ENCODE data around the gene ID2. TPM values are rescaled to one million over a fixed set of nuclear protein-coding genes. Genes with fewer than 3 reads are reported as not detected.

ID2 gene
- 90.9 and 101 TPM in 2 replicates for total RNA-seq (2022)
- percentile 99 among the genes with signal in this experiment for Bru-seq, nascent RNA
- percentile 97 among the genes with signal in this experiment for BruChase-seq, experiment 1, labeled RNA remaining after a 2-hour chase
- percentile 79 among the genes with signal in this experiment for BruChase-seq, experiment 2, labeled RNA remaining after a 6-hour chase
- long read RNA-seq, transcript ID2-203 (3 exons, 1,362 nt) = major isoform, 32 of 48 reads
- long read RNA-seq, partial matches to known transcripts = 0 of 48 reads
- long read RNA-seq, other reads (novel, unspliced or antisense) = 14 of 48 reads

- intact Hi-C loops (cut with micrococcal nuclease; ENCODE audit: unreplicated experiment) = loop anchor here (1.0 to 10.0 kb wide), 8 partner anchors 55 to 997 kb away; no protein-coding TSS in a partner anchor
- H3K4me1 ChIP-seq = peaks cover 7% of the 10 kb centered on the region
- no peaks in the 10 kb centered on the region for H3K36me3 ChIP-seq (ENCODE audit: control insufficient read depth, insufficient read depth, low read length)
- no peaks in the 10 kb centered on the region for H3K9me3 ChIP-seq
- peak within 1 kb of the TSS; percentile 75 for H3K4me3 ChIP-seq (ENCODE audit: low read depth, low read length)
- TF ChIP-seq CTCF (IDR thresholded peaks at IDR 0.05; ENCODE audit: insufficient read depth in 1 of 2, low read depth in 1 of 2, low read length in 1 of 2, severe bottlenecking in 1 of 2, unreplicated experiment in 1 of 2) = no peak
- H3K27me3 ChIP-seq (replicated peaks; ENCODE audit: control insufficient read depth, insufficient read depth, low read length) = no peaks in the 10 kb centered on the region
- Mint-ChIP-seq H3K27ac (ENCODE audit: unreplicated experiment) (peak within 1 kb of the TSS; percentile 85), H3K4me1 (ENCODE audit: low read depth, unreplicated experiment) (peaks cover 6% of the 10 kb centered on the region), H3K4me3 (ENCODE audit: unreplicated experiment) (peak within 1 kb of the TSS; percentile 81), H3K9me3 (ENCODE audit: unreplicated experiment) (no peaks in the 10 kb centered on the region), H3K27me3 (ENCODE audit: insufficient read depth, unreplicated experiment) (no peaks in the 10 kb centered on the region), H3K36me3 (ENCODE audit: insufficient read depth, unreplicated experiment) (peaks cover 65% of the 10 kb centered on the region)
- BruUV-seq (replicated peaks) = no TSS peak
- ChIA-PET CTCF (interaction anchor here (0.9 to 2.9 kb wide), 3 partner anchors 54 to 157 kb away, joined by 5 to 23 read pairs (median 13); no protein-coding TSS in a partner anchor), POLR2A (interaction anchor here (0.6 to 3.2 kb wide), 28 partner anchors 26 to 1815 kb away, joined by 3 to 50 read pairs (median 4); partner anchors contain the start of gene MBOAT2)
- DNase-seq = peak; percentile 99 to 100
Measured at GRCh38 chr2:8681786-8682692, at the start of gene ID2. ID2 (plus strand) TSS chr2:8682056; CDS start chr2:8682166, 110 bp downstream.

- H3K4me1 ChIP-seq = peaks cover 86% of the 10 kb centered on the region
- no TSS peak for BruUV-seq (replicated peaks)
Measured at GRCh38 chr2:8632755-8633154, 49.1 kb upstream of the ID2 start.

More at GRCh38 chr2:8632755-8633154, 49.1 kb upstream of the ID2 start:
- intact Hi-C loops (cut with micrococcal nuclease; ENCODE audit: unreplicated experiment) = no loop called here
- Mint-ChIP-seq H3K4me3 (ENCODE audit: unreplicated experiment) (peak overlapping the region; percentile 40), H3K36me3 (ENCODE audit: insufficient read depth, unreplicated experiment) (no peaks in the 10 kb centered on the region), H3K4me1 (ENCODE audit: low read depth, unreplicated experiment) (peaks cover 47% of the 10 kb centered on the region), H3K9me3 (ENCODE audit: unreplicated experiment) (no peaks in the 10 kb centered on the region), H3K27ac (ENCODE audit: unreplicated experiment) (peak overlapping the region; percentile 88), H3K27me3 (ENCODE audit: insufficient read depth, unreplicated experiment) (no peaks in the 10 kb centered on the region)
- Histone ChIP-seq H3K4me3 (ENCODE audit: low read depth, low read length) (no peak overlapping the region), H3K27me3 (replicated peaks; ENCODE audit: control insufficient read depth, insufficient read depth, low read length) (no peaks in the 10 kb centered on the region), H3K9me3 (no peaks in the 10 kb centered on the region), H3K36me3 (ENCODE audit: control insufficient read depth, insufficient read depth, low read length) (no peaks in the 10 kb centered on the region)
- TF ChIP-seq CTCF (IDR thresholded peaks at IDR 0.05; ENCODE audit: insufficient read depth in 1 of 2, low read depth in 1 of 2, low read length in 1 of 2, severe bottlenecking in 1 of 2, unreplicated experiment in 1 of 2) = no peak
- no peak for DNase-seq
- POLR2A ChIA-PET = interaction anchor here (1.0 to 4.7 kb wide), 2 partner anchors 48 to 49 kb away, joined by 5 to 26 read pairs; partner anchors contain the start of gene ID2
- CTCF ChIA-PET = no interaction called here

Data from Caco-2 (cell line).